H1 (cell line): Measurements from ENCODE around the gene CELF5.

Experiments
- CEBPB ChIP-seq: IDR thresholded peaks from 2 replicates; pipeline ENCODE4 v1.6.1; 2012; ENCODE audit warnings: low read depth, low read length
- HDAC2 ChIP-seq, 2 experiments: fragments of 300-600 bp in 1 of 2; sonication (generic) in 1 of 2; IDR thresholded peaks; 2 replicates each; pipeline ENCODE4 v1.6.1; 2011 to 2012; ENCODE audit warnings: low read depth in 2 of 2, low read length in 2 of 2, mild to moderate bottlenecking in 2 of 2, moderate library complexity in 2 of 2, borderline replicate concordance in 1 of 2, inconsistent platforms in 1 of 2
- KDM5A ChIP-seq: fragments of 200-600 bp; IDR thresholded peaks from 2 replicates; pipeline ENCODE4 v1.7.1; 2012; ENCODE audit warnings: mild to moderate bottlenecking, low read length, inconsistent platforms, mixed read lengths
- POLR2A ChIP-seq, 2 experiments: IDR thresholded peaks; 1 replicate in 1 of 2; 2 replicates in 1 of 2; pipeline ENCODE4 v1.6.1; 2011; ENCODE audit warnings: low read depth in 2 of 2, low read length in 2 of 2, mild to moderate bottlenecking in 2 of 2; ENCODE audit errors: control extremely low read depth in 1 of 2
- RAD21 ChIP-seq, 2 experiments: IDR thresholded peaks in 1 of 2; conservative IDR thresholded peaks in 1 of 2; 2 replicates each; pipeline ENCODE4 v1.6.1; 2011; ENCODE audit warnings: low read depth in 2 of 2, low read length in 2 of 2, improper control_type of control experiment in 1 of 2, inconsistent platforms in 1 of 2, mild to moderate bottlenecking in 1 of 2, moderate library complexity in 1 of 2
- SIX5 ChIP-seq: IDR thresholded peaks from 2 replicates; pipeline ENCODE4 v1.6.1; 2011; ENCODE audit warnings: mild to moderate bottlenecking, low read depth, low read length
- SP1 ChIP-seq: IDR thresholded peaks from 2 replicates; pipeline ENCODE4 v1.6.1; 2011; ENCODE audit warnings: low read depth, low read length
- TF ChIP-seq, protein P1 (sequence below), 3 experiments: IDR thresholded peaks; 1 replicate in 2 of 3; 2 replicates in 1 of 3; pipeline versions ENCODE4 v1.5.1 to v1.6.1; 2011; ENCODE audit warnings: low read length in 3 of 3, mild to moderate bottlenecking in 3 of 3, inconsistent platforms in 2 of 3, low read depth in 1 of 3, moderate library complexity in 1 of 3; ENCODE audit not compliant: insufficient read depth in 1 of 3; ENCODE audit errors: control extremely low read depth in 1 of 3
- TF ChIP-seq, protein P2 (sequence below): IDR thresholded peaks from 2 replicates; pipeline ENCODE4 v1.6.1; 2011; ENCODE audit warnings: low read depth, mild to moderate bottlenecking, low read length; ENCODE audit not compliant: insufficient read depth

DNA sequence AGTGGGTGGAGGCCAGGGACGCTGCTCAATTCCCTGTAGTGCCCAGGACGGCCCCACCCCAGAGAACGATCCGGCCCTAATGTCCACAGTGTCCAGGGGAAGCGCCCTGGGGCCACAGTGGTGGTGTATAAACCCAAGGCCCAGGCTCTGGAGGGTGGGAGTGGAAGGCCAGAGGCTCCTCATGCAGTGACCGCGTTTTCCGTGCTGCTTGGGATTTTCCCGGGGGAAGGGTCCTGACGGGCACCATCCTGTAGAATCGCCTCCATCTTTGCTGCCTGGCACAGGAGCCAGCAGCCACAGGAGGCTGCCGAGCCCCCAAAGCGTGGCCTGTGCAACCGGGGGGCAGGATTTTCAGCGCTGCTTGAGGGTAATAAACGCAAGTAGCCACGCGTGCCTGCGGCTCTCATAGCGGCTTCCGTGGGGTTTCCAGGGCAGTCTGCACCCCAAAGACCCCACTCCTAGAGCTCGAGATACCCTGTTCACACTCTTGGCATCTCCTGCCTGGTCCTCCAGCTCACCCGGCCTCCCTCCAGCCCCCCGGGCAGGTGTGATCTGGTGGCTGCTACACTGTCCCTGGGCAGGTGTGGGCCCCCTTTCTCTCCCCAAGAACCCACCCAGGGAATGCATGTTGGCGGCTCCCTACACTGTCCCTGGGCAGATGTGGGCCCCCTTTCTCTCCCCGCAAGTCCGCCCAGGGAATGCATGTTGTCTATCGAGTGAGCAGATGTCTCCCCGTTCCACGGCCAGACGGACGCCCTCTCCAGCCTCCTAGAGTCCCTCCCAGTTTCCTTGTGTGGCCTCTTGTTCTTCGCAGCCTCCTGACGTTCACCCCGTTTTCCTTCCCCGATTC is 36.6 kb upstream of the CELF5 start:
- TF ChIP-seq KDM5A (no peak), SIX5 (no peak), POLR2A (IDR thresholded peaks at IDR 0.05; ENCODE audit: control extremely low read depth in 1 of 2, low read depth in 2 of 2, low read length in 2 of 2) (no peak), HDAC2 (IDR thresholded peaks at IDR 0.05; ENCODE audit: borderline replicate concordance in 1 of 2, low read depth in 2 of 2, low read length in 2 of 2) (no peak), RAD21 (IDR thresholded peaks at IDR 0.05 in 1 of 2, conservative IDR thresholded peaks at IDR 0.05 in 1 of 2; ENCODE audit: low read depth in 2 of 2, low read length in 2 of 2) (no peak), CEBPB (no peak), SP1 (no peak)
- TF ChIP-seq, protein P1, sequence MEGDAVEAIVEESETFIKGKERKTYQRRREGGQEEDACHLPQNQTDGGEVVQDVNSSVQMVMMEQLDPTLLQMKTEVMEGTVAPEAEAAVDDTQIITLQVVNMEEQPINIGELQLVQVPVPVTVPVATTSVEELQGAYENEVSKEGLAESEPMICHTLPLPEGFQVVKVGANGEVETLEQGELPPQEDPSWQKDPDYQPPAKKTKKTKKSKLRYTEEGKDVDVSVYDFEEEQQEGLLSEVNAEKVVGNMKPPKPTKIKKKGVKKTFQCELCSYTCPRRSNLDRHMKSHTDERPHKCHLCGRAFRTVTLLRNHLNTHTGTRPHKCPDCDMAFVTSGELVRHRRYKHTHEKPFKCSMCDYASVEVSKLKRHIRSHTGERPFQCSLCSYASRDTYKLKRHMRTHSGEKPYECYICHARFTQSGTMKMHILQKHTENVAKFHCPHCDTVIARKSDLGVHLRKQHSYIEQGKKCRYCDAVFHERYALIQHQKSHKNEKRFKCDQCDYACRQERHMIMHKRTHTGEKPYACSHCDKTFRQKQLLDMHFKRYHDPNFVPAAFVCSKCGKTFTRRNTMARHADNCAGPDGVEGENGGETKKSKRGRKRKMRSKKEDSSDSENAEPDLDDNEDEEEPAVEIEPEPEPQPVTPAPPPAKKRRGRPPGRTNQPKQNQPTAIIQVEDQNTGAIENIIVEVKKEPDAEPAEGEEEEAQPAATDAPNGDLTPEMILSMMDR (IDR thresholded peaks at IDR 0.05; ENCODE audit: control extremely low read depth in 1 of 3, insufficient read depth in 1 of 3, low read depth in 1 of 3, low read length in 3 of 3) = no peak
- TF ChIP-seq, protein P2, sequence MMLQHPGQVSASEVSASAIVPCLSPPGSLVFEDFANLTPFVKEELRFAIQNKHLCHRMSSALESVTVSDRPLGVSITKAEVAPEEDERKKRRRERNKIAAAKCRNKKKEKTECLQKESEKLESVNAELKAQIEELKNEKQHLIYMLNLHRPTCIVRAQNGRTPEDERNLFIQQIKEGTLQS = no peak
